HG03378 (cell line): Measurements from ENCODE around the gene FANCD2OS.
"Not testable (repeated sequence)": the region's sequence is repeated elsewhere in the genome, so short reads cannot be mapped to it uniquely, and the experiment has no call there.

Experiments used
- ATAC-seq: cut with Tn5 transposase; IDR thresholded peaks from one replicate; pipeline ENCODE4 v1.9.1; 2021; ENCODE audit warnings: mild to moderate bottlenecking, moderate library complexity; ENCODE audit not compliant: unreplicated experiment

The FANCD2OS gene

GRCh38 chr3:10099041-10099440, 9.0 kb downstream of the FANCD2OS start:
- ATAC-seq = no peak

DNA sequence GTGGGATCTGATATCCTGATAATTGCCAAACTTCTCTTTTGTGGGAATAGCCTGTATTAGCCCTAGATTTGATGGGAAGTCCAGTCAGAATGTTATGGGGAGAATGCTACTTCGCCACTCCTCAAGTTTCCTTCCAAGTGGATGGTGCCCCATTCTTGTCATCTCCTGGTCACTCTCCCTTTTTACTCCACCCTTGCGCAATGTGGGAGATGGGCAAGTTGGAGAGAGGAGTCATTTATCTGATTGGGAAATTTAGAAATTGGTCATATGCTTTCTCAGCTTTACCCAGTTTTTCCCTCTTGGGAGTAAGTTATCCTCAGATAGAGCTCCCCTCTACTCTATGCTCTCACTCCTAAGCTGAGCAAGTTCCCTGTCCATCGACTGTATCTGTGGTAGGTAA, 14.4 kb downstream of the FANCD2OS start:
- ATAC-seq = no peak

- ATAC-seq = not testable (repeated sequence)
These were observed 16.7 kb downstream of the FANCD2OS start for GRCh38 chr3:10091387-10091786.

DNA sequence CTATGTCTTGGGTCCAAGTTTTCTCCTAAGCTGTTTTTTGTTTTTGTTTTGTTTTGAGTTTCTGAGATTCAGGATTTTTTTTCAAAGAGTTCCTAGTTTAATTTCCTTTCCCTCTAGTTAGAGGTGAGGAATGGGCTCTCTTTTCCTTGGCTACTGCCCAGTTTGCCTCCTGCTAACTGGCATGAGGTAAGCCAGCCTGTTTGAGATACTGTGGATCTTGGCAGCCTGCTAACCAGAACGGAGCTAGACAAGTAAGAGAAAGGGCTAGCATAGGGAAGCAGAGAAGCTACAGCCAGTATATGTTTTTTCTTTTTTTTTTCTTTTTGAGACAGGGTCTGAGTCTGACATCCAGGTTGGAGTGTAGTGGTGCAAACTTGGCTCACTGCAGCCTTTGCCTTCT, 17.3 kb downstream of the FANCD2OS start:
- ATAC-seq = not testable (repeated sequence)

DNA sequence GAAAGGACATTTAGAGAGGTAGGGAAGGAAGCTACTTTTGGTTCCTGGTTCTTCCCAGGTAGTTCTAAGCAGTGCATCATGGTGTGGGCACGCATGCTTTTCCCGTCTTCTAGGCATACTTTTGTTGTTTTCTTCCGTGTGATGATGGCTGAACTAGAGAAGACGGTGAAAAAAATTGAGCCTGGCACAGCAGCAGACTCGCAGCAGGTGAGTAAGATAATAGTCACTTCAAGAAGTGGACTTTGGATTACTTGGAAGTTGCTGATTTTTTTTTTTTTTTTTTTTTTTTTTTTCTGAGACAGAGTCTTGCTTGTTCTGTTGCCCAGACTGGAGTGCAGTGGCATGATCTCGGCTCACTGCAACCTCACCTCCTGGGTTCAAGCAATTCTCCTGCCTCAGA, 17.9 kb downstream of the FANCD2OS start:
- ATAC-seq = no peak

DNA sequence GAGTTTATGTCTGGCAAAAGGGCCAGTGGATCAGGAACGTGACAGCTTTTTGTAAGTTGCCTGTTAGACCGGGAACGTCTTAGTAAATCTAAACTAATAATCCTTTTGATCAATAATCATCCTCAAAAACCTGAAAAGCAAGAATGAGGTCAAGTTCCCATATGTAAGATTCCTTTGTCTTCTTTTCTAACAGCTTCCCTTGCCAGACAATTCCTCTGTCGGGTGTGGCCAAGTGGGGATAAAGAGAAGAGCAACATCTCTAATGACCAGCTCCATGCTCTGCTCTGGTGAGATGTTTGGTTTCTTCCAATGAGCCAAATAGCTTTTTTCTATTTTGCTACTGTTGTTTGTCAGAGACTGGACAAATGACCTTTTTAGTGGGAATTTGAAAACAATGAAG, 19.8 kb downstream of the FANCD2OS start:
- no peak for ATAC-seq

GRCh38 chr3:10085738-10086137, 22.3 kb downstream of the FANCD2OS start:
- ATAC-seq = no peak

DNA sequence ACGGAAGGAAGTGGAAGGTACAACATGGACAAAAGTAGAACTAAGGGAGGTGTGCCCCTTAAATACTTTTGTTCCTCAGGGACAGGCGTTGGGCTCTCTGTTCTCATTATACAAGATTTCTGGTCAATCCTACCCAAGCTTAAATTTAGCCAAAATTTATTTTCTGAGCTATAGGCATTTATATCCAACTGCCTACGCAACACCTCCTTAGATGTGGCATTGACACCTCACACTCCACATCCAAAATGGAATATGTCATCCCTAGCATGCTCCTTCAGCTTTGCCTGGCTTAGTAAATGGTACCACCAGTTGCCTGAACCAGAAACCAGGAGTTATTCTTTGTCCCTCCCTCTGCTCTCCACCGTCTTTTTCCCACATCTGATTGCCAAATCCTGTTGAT, 26.2 kb downstream of the FANCD2OS start:
- no peak for ATAC-seq

GRCh38 chr3:10074666-10075065, 33.4 kb downstream of the FANCD2OS start:
- ATAC-seq = no peak

GRCh38 chr3:10070077-10070476, 38.0 kb downstream of the FANCD2OS start:
- not testable (repeated sequence) for ATAC-seq

- ATAC-seq = no peak
These were observed 53.0 kb downstream of the FANCD2OS start for GRCh38 chr3:10055097-10055496.
